ENCODE results near the gene G6PC3. TPM values are rescaled to one million over a fixed set of nuclear protein-coding genes. Genes with fewer than 3 reads are reported as not detected.
A peak's percentile ranks its signal among the peaks of the same experiment; 100 is the strongest.

Gene G6PC3
- total RNA-seq, 3 donors from 2014 or later (not counting 1 experiment from before 2014, with no cell fraction given): 18.2 to 21.7 (median 20.6) TPM

DNA sequence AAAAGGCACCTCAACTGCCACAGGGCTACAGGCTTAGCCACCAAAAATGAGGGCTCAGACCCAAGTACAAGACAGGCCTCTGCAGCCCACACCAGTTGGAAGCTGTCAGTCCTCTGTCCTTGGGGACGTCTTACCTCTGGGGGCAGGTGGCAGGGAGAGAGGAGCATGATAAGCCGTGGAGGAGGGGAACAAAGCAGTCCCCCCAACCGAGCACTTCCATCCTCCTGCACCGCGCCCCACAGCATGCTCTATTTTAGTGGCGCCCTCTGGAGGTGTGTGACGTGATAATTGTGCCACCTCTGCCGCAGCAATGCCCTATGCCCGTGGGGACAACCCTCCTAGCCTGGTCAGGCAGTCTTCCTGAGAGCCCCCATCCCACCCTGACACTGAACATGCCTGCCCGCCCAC is 13.6 kb downstream of the G6PC3 start:
- Histone ChIP-seq H3K36me3 (ENCODE audit: control insufficient read depth, insufficient read depth, low read length) (peaks cover 42% of the 10 kb centered on the region), H3K27me3 (ENCODE audit: control insufficient read depth, insufficient read depth, low read length) (no peaks in the 10 kb centered on the region), H3K27ac (ENCODE audit: low read length) (no peak overlapping the region), H3K9me3 (ENCODE audit: control insufficient read depth, insufficient read depth, low read length) (no peaks in the 10 kb centered on the region), H3K4me1 (ENCODE audit: control insufficient read depth, insufficient read depth, low read length) (no peaks in the 10 kb centered on the region), H3K4me3 (ENCODE audit: low read length) (no peak overlapping the region)
- no peaks in the 10 kb centered on the region for H3K36me3 Mint-ChIP-seq
- no peaks in the 10 kb centered on the region for H3K27me3 Mint-ChIP-seq (ENCODE audit: low read depth in 2 of 2)
- ATAC-seq: peak in 2 of 3 donors; percentile 20 to 23
- peak in 1 of 2 donors; percentile 44 for DNase-seq
- 85% methylated on average over 10 of the region's 10 CpGs for WGBS (ENCODE audit: insufficient coverage)
- TF ChIP-seq, protein P1, sequence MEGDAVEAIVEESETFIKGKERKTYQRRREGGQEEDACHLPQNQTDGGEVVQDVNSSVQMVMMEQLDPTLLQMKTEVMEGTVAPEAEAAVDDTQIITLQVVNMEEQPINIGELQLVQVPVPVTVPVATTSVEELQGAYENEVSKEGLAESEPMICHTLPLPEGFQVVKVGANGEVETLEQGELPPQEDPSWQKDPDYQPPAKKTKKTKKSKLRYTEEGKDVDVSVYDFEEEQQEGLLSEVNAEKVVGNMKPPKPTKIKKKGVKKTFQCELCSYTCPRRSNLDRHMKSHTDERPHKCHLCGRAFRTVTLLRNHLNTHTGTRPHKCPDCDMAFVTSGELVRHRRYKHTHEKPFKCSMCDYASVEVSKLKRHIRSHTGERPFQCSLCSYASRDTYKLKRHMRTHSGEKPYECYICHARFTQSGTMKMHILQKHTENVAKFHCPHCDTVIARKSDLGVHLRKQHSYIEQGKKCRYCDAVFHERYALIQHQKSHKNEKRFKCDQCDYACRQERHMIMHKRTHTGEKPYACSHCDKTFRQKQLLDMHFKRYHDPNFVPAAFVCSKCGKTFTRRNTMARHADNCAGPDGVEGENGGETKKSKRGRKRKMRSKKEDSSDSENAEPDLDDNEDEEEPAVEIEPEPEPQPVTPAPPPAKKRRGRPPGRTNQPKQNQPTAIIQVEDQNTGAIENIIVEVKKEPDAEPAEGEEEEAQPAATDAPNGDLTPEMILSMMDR (IDR thresholded peaks at IDR 0.05): no peak
- intact Hi-C loops (cut with micrococcal nuclease): no loop called here
- H3K9me3 Mint-ChIP-seq: no peaks in the 10 kb centered on the region
- H3K4me3 Mint-ChIP-seq: no peak overlapping the region
- H3K27ac Mint-ChIP-seq: no peak overlapping the region
- H3K4me1 Mint-ChIP-seq: peaks cover 0 to 4% of the 10 kb centered on the region in 2 donors

DNA sequence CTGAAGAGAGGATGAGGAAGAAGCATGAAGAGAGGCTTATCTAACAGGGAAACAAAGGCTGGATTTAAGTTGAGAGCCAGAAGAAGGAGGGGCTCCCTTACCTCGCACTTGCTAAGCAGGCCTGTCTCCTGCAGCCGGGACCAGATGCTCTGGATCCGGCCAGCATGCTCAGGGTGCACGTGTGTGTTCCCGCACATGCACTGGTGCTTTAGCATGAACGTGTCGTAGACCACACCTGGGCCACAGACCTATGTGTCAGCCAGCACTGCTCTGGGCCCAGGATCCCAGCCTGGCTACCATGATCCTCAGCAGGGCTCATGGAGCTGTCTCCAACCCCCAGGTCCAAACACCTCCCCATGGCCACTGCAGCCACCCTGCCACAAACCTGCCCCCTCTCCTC is 14.4 kb downstream of the G6PC3 start:
- intact Hi-C loops (cut with micrococcal nuclease): no loop called here
- no peak for ATAC-seq
- H3K36me3 Mint-ChIP-seq: no peaks in the 10 kb centered on the region
- H3K4me3 Mint-ChIP-seq: no peak overlapping the region
- H3K27me3 Mint-ChIP-seq (ENCODE audit: low read depth in 2 of 2): no peaks in the 10 kb centered on the region
- 94% methylated on average over 7 of the region's 7 CpGs for WGBS (ENCODE audit: insufficient coverage)
- H3K9me3 Mint-ChIP-seq: no peaks in the 10 kb centered on the region
- Histone ChIP-seq H3K4me1 (ENCODE audit: control insufficient read depth, insufficient read depth, low read length) (no peaks in the 10 kb centered on the region), H3K27me3 (ENCODE audit: control insufficient read depth, insufficient read depth, low read length) (no peaks in the 10 kb centered on the region), H3K9me3 (ENCODE audit: control insufficient read depth, insufficient read depth, low read length) (no peaks in the 10 kb centered on the region), H3K36me3 (ENCODE audit: control insufficient read depth, insufficient read depth, low read length) (peaks cover 42% of the 10 kb centered on the region), H3K4me3 (ENCODE audit: low read length) (no peak overlapping the region), H3K27ac (ENCODE audit: low read length) (no peak overlapping the region)
- H3K4me1 Mint-ChIP-seq: peaks cover 0 to 4% of the 10 kb centered on the region in 2 donors
- TF ChIP-seq, protein P1 (IDR thresholded peaks at IDR 0.05): no peak
- H3K27ac Mint-ChIP-seq: no peak overlapping the region
- no peak for DNase-seq

DNA sequence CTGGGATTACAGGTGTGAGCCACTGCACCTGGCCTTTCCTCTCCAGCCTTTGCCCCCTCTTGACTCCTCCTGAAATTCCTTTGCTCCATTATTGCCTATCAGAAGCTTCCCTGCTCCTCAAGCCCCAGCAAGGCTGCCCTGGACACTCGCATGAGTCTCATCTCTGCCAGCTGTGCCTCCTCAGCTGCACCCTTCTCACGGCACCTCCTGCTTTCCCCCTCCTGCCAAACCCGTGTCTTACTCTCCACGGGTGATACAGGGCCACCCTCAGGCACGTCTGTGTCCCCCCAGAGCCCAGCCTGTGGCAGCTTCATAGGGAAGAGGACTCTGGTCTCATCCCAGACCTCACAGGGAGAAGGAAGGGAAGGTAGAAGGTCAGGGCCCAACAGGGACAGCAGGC is 15.4 kb downstream of the G6PC3 start:
- Mint-ChIP-seq H3K9me3 (no peaks in the 10 kb centered on the region), H3K4me1 (peaks cover 0 to 4% of the 10 kb centered on the region in 2 donors), H3K4me3 (peak overlapping the region; percentile 21), H3K36me3 (no peaks in the 10 kb centered on the region), H3K27ac (no peak overlapping the region), H3K27me3 (ENCODE audit: low read depth in 2 of 2) (no peaks in the 10 kb centered on the region)
- H3K27me3 ChIP-seq (ENCODE audit: control insufficient read depth, insufficient read depth, low read length): no peaks in the 10 kb centered on the region
- no peak overlapping the region for H3K4me3 ChIP-seq (ENCODE audit: low read length)
- intact Hi-C loops (cut with micrococcal nuclease): no loop called here
- no peaks in the 10 kb centered on the region for H3K9me3 ChIP-seq (ENCODE audit: control insufficient read depth, insufficient read depth, low read length)
- ATAC-seq: no peak
- peaks cover 42% of the 10 kb centered on the region for H3K36me3 ChIP-seq (ENCODE audit: control insufficient read depth, insufficient read depth, low read length)
- WGBS (ENCODE audit: insufficient coverage): 92% methylated on average over 5 of the region's 5 CpGs
- H3K27ac ChIP-seq (ENCODE audit: low read length): no peak overlapping the region
- TF ChIP-seq, protein P1 (IDR thresholded peaks at IDR 0.05): no peak
- no peak for DNase-seq
- H3K4me1 ChIP-seq (ENCODE audit: control insufficient read depth, insufficient read depth, low read length): no peaks in the 10 kb centered on the region
